Measurements from ENCODE around the gene RNASE4. TPM values are rescaled to one million over a fixed set of nuclear protein-coding genes. Genes with fewer than 3 reads are reported as not detected.
"Not testable (repeated sequence)": the region's sequence is repeated elsewhere in the genome, so short reads cannot be mapped to it uniquely, and the experiment has no call there.

The RNASE4 gene
- total RNA-seq, 2 donors from 2014 or later: 0.73 to 1.6 TPM

DNA sequence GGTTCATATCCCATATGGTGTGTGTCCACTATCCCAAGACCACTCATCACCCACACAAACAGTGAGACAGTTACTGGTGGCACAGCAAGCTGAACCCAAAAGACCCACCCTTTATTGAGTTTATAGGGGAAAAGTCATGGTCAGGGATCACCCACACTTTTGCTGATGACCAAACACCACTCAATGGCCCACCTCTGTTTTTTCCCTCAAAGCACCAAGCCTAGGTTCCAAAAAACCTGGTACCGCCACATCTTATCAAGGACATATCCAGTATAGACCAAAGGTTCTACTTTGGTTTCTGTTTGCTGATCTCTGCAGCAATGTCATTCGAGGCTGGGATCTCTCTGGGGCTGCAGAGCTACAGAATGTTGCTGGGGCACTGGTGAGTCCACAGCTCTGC, 23.2 kb upstream of the RNASE4 start:
- H3K9me3 ChIP-seq (ENCODE audit: control insufficient read depth, low read length): no peaks in the 10 kb centered on the region
- DNase-seq: no peak
- no peak overlapping the region for H3K4me3 ChIP-seq (ENCODE audit: low read length)
- H3K27ac ChIP-seq (ENCODE audit: low read depth, low read length): no peak overlapping the region
- TF ChIP-seq, protein P1, sequence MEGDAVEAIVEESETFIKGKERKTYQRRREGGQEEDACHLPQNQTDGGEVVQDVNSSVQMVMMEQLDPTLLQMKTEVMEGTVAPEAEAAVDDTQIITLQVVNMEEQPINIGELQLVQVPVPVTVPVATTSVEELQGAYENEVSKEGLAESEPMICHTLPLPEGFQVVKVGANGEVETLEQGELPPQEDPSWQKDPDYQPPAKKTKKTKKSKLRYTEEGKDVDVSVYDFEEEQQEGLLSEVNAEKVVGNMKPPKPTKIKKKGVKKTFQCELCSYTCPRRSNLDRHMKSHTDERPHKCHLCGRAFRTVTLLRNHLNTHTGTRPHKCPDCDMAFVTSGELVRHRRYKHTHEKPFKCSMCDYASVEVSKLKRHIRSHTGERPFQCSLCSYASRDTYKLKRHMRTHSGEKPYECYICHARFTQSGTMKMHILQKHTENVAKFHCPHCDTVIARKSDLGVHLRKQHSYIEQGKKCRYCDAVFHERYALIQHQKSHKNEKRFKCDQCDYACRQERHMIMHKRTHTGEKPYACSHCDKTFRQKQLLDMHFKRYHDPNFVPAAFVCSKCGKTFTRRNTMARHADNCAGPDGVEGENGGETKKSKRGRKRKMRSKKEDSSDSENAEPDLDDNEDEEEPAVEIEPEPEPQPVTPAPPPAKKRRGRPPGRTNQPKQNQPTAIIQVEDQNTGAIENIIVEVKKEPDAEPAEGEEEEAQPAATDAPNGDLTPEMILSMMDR (conservative IDR thresholded peaks at IDR 0.05): no peak
- peaks cover 5% of the 10 kb centered on the region for H3K4me1 Mint-ChIP-seq
- H3K27me3 ChIP-seq (ENCODE audit: control insufficient read depth, insufficient read depth, low read length, poor library complexity, severe bottlenecking): peaks cover 5% of the 10 kb centered on the region
- H3K36me3 Mint-ChIP-seq (ENCODE audit: low read depth): no peaks in the 10 kb centered on the region
- no peaks in the 10 kb centered on the region for H3K36me3 ChIP-seq (ENCODE audit: control insufficient read depth, insufficient read depth, low read length)
- H3K4me1 ChIP-seq (ENCODE audit: control insufficient read depth, insufficient read depth, low read length): no peaks in the 10 kb centered on the region
- H3K9me3 Mint-ChIP-seq: no peaks in the 10 kb centered on the region
- H3K4me3 Mint-ChIP-seq: no peak overlapping the region
- H3K27ac Mint-ChIP-seq: no peak overlapping the region
- WGBS, 2 experiments (ENCODE audit: insufficient coverage in 1 of 2, insufficient read length in 1 of 2): 57 to 91% methylated on average over 1 to 2 of the region's 2 CpGs
- H3K9ac ChIP-seq (ENCODE audit: extremely low read depth, low read length, poor library complexity, severe bottlenecking): no peak overlapping the region
- H3K27me3 Mint-ChIP-seq (ENCODE audit: insufficient read depth): peaks cover 69% of the 10 kb centered on the region

- Histone ChIP-seq H3K4me1 (ENCODE audit: control insufficient read depth, insufficient read depth, low read length) (no peaks in the 10 kb centered on the region), H3K27me3 (ENCODE audit: control insufficient read depth, insufficient read depth, low read length, poor library complexity, severe bottlenecking) (no peaks in the 10 kb centered on the region), H3K9me3 (ENCODE audit: control insufficient read depth, low read length) (no peaks in the 10 kb centered on the region), H3K27ac (ENCODE audit: low read depth, low read length) (no peak overlapping the region), H3K36me3 (ENCODE audit: control insufficient read depth, insufficient read depth, low read length) (no peaks in the 10 kb centered on the region), H3K9ac (ENCODE audit: extremely low read depth, low read length, poor library complexity, severe bottlenecking) (no peak overlapping the region), H3K4me3 (ENCODE audit: low read length) (peak overlapping the region; percentile 85)
- H3K4me3 Mint-ChIP-seq: peak overlapping the region; percentile 77
- TF ChIP-seq, protein P1 (conservative IDR thresholded peaks at IDR 0.05): peak; percentile 81
- peak; percentile 94 for DNase-seq
- H3K27ac Mint-ChIP-seq: peak overlapping the region; percentile 52
- H3K9me3 Mint-ChIP-seq: no peaks in the 10 kb centered on the region
- peaks cover 2% of the 10 kb centered on the region for H3K4me1 Mint-ChIP-seq
- WGBS, 2 experiments (ENCODE audit: insufficient coverage in 1 of 2, insufficient read length in 1 of 2): 3 to 5% methylated on average over 18 to 31 of the region's 31 CpGs
- H3K36me3 Mint-ChIP-seq (ENCODE audit: low read depth): no peaks in the 10 kb centered on the region
- H3K27me3 Mint-ChIP-seq (ENCODE audit: insufficient read depth): peaks cover 66% of the 10 kb centered on the region
These were observed 21.2 kb upstream of the RNASE4 start for GRCh38 chr14:20662968-20663732.

- not testable (repeated sequence) for H3K36me3 Mint-ChIP-seq (ENCODE audit: low read depth); H3K4me3 ChIP-seq (ENCODE audit: low read length); H3K4me3 Mint-ChIP-seq; H3K4me1 Mint-ChIP-seq; H3K9ac ChIP-seq (ENCODE audit: extremely low read depth, low read length, poor library complexity, severe bottlenecking); H3K9me3 Mint-ChIP-seq; H3K36me3 ChIP-seq (ENCODE audit: control insufficient read depth, insufficient read depth, low read length); H3K9me3 ChIP-seq (ENCODE audit: control insufficient read depth, low read length); H3K4me1 ChIP-seq (ENCODE audit: control insufficient read depth, insufficient read depth, low read length); H3K27me3 ChIP-seq (ENCODE audit: control insufficient read depth, insufficient read depth, low read length, poor library complexity, severe bottlenecking); DNase-seq; H3K27ac Mint-ChIP-seq; H3K27ac ChIP-seq (ENCODE audit: low read depth, low read length)
- peaks cover 41% of the 10 kb centered on the region for H3K27me3 Mint-ChIP-seq (ENCODE audit: insufficient read depth)
- WGBS, 2 experiments (ENCODE audit: insufficient coverage in 1 of 2, insufficient read length in 1 of 2): 86 to 88% methylated on average over 1 to 7 of the region's 7 CpGs
These were observed 17.9 kb upstream of the RNASE4 start for GRCh38 chr14:20666400-20666961.
